HG03565 (cell line): ENCODE data around the gene FAM177B.

Experiments
- ATAC-seq: cut with Tn5 transposase; IDR thresholded peaks from one replicate; pipeline ENCODE4 v1.9.1; 2021; ENCODE audit warnings: mild to moderate bottlenecking, moderate library complexity; ENCODE audit not compliant: unreplicated experiment

Gene FAM177B

DNA sequence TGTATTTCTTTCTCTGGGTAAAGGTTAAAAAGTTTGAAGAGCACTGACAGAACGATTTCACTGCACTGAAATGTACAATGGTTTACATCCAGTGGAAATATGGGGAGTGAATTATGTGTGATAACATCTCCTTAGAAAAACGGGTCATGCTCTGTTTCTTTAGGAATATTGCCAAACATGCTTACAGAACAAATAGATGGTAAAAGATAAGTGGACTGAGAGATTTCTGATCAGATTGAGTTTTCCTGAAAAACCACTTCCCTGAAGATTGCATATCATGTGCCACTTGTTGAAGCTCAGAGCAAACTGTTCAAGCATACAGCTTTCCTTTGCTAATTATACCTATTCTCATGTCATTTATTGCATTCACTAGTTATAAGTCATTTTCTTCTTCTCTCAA is 47.9 kb downstream of the FAM177B start:
- ATAC-seq, result no peak

DNA sequence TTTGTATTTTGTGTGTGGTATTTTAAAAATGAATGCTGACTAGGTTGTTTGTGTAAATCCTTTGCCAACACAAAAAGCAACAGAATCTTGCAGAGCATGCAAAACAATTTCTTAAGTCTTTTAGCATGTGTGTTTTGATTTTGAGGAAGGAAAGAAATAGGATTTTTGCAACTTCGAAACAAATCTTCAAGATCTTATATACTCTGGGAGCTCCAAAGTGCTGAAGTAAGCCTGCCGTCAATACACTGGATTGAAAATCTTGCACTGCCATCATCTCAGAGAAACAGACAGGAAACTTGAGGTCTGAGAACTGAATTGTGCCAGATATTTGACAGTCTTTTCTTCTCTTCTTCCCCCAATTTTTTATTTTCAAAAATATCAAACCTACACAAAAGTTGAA is 48.5 kb downstream of the FAM177B start:
- no peak for ATAC-seq

DNA sequence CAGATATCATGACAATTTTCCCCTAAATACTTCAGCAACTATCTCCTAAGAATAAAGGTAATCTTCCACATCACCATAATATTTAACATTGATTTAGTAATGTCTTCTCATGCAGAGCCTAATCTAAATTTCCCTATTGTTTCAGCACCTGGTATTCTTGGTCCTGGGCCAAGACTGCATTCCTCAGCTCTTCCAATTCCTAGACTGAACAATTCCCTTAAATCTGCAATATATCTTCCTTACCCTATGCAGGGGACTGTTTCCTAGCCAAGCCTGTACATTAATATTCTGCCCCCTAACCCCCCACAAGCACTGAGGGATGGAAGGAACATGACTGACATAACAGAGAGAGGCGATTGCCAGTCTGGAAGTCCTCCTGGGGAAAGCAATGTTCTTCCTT is 49.1 kb downstream of the FAM177B start:
- no peak for ATAC-seq

DNA sequence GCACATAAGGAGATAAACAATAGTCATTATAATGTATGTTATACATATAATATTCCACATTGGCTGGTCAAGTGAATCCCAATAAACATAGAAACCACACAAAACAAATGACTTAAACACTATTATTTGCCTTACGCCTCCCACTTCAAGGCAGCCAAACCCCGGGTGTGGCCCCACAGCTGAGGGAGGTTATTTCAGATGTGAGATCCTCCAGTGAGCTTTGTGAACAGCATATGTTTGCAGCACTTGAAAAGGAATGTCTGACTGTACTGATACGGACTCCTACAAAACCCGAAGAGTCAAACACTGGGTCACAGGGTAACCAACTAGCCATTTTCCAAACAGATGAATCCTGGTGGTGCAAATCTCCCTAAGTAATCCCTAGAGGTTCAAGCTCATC is 50.7 kb downstream of the FAM177B start:
- no peak for ATAC-seq

DNA sequence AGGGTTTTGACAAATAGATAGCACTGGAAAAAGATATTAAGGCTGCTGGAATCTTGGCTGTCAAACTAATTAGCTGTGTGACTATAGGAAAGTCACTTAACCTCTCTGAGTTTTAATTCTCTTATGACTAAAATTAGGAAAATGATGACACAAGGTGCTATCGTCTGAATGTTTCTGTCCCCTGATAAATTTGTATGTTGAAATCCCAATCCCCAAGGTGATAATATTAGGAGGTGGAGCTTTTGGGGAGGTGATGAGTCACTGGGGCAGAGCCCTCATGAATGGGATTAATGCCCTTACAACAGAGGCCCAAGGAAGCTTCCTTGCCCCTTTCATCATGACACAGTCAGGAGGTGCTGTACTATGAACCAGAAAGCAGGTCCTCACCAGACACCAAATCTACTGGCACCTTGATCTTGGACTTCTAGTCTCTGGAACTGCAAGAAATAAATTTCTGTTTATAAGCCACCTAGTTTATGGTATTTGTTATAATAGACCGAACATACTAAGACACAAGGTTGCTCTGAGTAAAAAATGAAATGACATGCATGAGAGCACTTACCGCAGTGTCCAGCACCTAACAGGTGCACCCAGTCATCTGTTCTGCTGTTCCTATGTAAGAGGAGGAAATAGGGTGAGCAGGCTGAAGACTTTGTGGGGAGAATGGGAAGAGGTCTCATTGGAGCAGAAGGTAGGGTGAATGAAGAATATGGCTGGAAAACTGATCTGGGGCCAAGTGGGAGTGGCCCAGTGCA is 51.6 kb downstream of the FAM177B start:
- ATAC-seq, result peak; percentile 62

DNA sequence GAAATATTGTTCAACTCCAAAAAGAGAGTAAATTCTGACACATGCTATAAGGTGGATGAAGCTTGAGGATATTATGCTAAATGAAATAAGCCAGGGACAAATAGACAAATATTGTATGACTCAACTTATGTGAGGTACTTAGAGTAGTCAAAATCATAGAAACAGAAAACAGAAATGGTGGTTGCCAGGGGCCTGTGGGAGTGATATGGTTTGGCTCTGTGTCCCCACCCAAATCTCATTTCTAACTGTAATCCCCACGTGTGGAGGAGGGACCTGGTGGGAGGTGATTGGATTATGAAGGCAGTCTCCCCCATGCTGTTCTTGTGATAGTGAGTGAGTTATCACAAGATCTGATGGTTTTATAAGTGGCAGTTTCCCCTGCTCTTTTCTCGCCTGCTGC is 53.1 kb downstream of the FAM177B start:
- ATAC-seq, result no peak

DNA sequence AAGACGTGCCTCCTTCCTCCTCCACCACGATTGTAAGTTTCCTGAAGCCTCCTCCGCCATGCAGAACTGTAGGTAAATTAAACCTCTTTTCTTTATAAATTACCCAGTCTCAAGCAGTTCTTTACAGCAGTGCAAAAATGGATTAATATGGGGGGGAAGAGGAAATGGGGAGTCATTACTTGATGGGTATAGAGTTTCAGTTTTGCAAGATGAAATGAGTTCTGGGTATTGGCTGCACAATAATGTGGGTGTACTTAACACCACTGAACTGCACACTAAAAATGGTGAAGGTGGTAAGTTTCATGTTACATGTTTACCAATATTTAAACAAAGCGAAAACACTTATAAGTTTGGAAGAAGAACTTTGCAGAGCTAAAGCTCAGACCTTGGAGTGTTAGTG is 53.5 kb downstream of the FAM177B start:
- no peak for ATAC-seq

DNA sequence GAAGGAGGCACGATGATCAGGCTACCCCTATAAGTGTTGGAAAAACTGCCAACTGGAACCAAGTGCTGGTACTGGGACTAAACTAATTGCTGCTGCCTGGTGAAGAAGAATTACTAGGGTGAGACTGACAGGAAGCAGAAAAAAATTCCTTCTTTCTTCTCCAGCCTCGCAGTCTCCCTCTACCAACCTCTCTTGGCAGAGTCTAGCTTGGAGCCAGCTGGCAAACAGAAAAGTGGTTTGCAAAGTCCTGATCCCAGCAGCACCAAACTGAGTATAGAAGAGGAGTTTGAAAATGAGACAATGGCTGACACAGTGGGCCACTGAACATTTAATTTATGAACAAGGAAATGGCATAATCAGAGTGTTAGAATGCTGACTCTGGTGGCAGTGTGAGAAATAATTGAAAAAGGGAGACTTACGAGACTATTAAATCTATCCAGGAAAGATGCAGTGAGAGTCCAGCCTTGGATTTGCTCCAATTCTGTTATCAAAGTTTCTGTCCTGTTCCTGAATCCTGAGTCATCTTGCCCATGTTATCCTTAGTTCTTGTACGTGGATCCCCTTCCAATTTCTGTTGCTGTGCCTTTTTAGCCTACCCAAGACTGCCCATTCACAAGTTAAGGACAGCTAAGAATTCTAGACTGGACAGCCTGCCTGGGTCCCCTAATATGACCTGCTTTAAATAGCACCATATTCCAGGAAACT is 54.2 kb downstream of the FAM177B start:
- no peak for ATAC-seq

DNA sequence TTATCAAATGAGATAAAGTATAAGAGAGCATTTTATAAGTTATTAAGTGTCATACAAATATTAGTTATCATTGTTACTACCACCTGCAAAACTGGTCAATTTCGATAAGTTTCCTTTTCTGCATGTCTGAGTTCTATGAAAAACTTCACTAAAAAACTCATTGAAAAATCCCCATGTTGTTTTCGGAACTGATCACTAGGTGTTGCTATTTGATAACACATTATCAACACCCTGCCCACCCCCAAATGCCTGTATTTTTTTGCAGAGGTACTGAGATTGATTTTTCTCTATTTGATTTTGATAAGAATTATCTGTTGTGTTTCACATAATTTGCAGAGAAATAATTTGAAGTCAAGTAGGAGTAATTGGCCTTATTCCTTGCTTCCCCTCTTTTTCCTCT is 55.7 kb downstream of the FAM177B start:
- no peak for ATAC-seq

DNA sequence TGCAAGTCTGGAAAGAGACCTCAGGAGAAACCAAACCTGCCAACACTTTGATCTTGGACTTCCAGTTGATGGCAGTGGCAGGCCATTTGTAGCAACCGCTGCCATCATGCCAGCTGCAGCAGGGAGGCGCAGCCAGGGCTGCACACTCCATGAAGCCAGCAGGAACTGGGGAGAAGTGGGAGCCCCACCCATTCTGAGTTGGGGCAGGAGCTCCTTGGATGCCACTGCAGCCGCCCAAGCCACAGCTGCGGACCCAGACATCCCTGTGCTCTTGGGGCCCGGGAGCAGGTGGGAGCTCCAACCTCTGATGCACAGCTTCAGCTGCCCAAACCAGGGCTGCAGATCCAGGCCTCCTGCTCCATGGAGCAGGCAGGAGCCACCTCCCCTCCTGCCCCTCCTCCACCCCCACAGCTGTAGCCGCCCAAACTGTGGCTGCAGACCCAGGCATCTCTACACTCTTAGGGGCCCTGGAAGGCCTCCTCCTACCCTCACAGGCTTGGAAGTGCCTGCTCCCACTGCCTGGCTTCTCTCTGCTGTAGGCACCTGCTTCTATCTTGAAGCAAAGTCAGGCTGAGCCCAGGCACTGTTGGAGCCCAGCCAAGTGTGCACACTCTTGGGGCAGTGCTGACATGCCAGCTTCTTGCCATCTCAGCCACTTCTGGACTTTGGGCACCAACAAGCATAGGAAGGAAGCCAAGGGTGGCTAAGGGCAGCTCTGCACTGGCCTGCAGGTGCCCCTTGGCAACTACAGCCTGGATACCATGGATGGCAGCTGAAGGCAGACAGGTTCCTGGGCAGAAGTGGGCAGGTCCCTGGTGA is 57.9 kb downstream of the FAM177B start:
- no peak for ATAC-seq

DNA sequence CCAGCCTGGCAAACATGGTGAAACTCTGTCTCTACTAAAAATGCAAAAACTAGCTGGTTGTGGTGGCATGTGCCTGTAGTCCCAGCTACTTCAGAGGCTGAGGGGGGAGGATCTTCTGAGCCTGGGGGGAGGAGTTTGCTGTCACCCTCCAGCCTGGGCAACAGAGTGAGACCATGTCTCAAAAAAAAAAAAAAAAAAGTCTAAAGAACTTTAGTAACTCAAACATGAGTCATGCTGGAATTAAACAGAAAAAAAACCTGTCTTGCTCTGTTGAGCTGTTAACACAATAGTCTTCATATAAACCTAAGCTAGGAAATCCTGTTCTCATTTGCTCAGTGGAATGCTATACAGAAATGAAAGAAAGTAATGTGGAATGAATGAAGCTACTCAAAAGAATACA is 61.1 kb downstream of the FAM177B start:
- no peak for ATAC-seq

DNA sequence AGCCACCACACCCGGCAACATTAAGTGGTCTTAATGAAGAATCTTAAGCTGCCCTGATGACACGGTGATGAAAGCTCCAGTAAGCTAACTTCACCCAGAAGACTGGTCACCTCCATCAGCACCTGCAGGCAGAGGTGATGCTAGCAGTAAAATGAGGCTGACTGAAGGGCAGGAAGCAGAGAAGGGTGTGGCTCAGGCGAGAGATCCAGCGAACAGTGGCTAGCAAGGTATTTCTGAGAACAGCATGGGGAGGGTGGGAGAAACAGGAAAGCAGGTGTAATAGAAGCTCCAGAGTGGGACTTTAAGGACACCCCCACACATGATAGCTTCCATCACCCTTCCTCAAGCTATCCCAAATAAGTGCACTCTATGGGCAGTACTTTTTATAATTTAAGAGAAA is 62.0 kb downstream of the FAM177B start:
- no peak for ATAC-seq
